Endodermal cell (in vitro differentiated cells): ENCODE measurements around the gene OR52J3. TPM values are rescaled to one million over a fixed set of nuclear protein-coding genes. Genes with fewer than 3 reads are reported as not detected.
"Not testable (repeated sequence)": the region's sequence is repeated elsewhere in the genome, so short reads cannot be mapped to it uniquely, and the experiment has no call there.

ENCODE experiments used
- DNase-seq: peaks from one replicate; pipeline ENCODE4 v3.0.0-alpha.2; 2017
- H3K27ac ChIP-seq: 2 replicates; pipeline ENCODE4 v1.5.1; 2013; ENCODE audit warnings: mild to moderate bottlenecking, low read depth, low read length, moderate library complexity
- H3K27me3 ChIP-seq: 2 replicates; pipeline ENCODE4 v1.6.1; 2013; ENCODE audit warnings: mild to moderate bottlenecking, low read length, moderate library complexity; ENCODE audit not compliant: insufficient read depth, control insufficient read depth, poor library complexity, severe bottlenecking
- H3K36me3 ChIP-seq: 2 replicates; pipeline ENCODE4 v1.7.0; 2013; ENCODE audit warnings: mild to moderate bottlenecking, low read length, moderate library complexity; ENCODE audit not compliant: control insufficient read depth, insufficient read depth
- H3K4me1 ChIP-seq: one replicate; pipeline ENCODE4 v1.7.0; 2013; ENCODE audit warnings: low read length; ENCODE audit not compliant: control insufficient read depth, insufficient read depth
- H3K4me3 ChIP-seq: 2 replicates; pipeline ENCODE4 v1.5.1; 2013; ENCODE audit warnings: mild to moderate bottlenecking, low read length, moderate library complexity
- H3K9ac ChIP-seq: 2 replicates; pipeline ENCODE4 v1.6.1; 2013; ENCODE audit warnings: mild to moderate bottlenecking, low read length, moderate library complexity; ENCODE audit not compliant: poor library complexity, severe bottlenecking; ENCODE audit errors: extremely low read depth
- H3K9me3 ChIP-seq: 2 replicates; pipeline ENCODE4 v1.6.1; 2013; ENCODE audit warnings: mild to moderate bottlenecking, low read length, moderate library complexity; ENCODE audit not compliant: control insufficient read depth
- H3K27ac Mint-ChIP-seq: 2 replicates; pipeline ENCODE4 v1.8.0; 2020; ENCODE audit warnings: mixed read lengths
- H3K27me3 Mint-ChIP-seq: 2 replicates; pipeline ENCODE4 v1.8.0; 2021; ENCODE audit warnings: mild to moderate bottlenecking, mixed read lengths; ENCODE audit not compliant: insufficient read depth
- H3K36me3 Mint-ChIP-seq: 2 replicates; pipeline ENCODE4 v1.8.0; 2020; ENCODE audit warnings: low read depth, mixed read lengths
- H3K4me1 Mint-ChIP-seq: 2 replicates; pipeline ENCODE4 v1.8.0; 2020; ENCODE audit warnings: mixed read lengths
- H3K4me3 Mint-ChIP-seq: 2 replicates; pipeline ENCODE4 v1.8.0; 2020; ENCODE audit warnings: mild to moderate bottlenecking, moderate library complexity, mixed read lengths
- H3K9me3 Mint-ChIP-seq: 2 replicates; pipeline ENCODE4 v1.8.0; 2020; ENCODE audit warnings: mild to moderate bottlenecking, mixed read lengths
- WGBS, 2 experiments: methylation state at CpG; one replicate each; pipeline versions ENCODE4 v1.1.5 to v1.1.7; 2013; ENCODE audit warnings: missing lambda C conversion rate in 2 of 2, mixed read lengths in 1 of 2; ENCODE audit not compliant: insufficient coverage in 1 of 2, insufficient read length in 1 of 2; 5-methylcytosine and 5-hydroxymethylcytosine counted together
- total RNA-seq, 2 donors: library from RNA; stranded (reverse); fragmentation: NEBNext Ultra II Directional in 1 of 2; extraction: Animal tissue kit (Norgen Biotek cat#: 25700) in 1 of 2; gene quantifications; 2 replicates in 1 of 2; 3 replicates in 1 of 2; pipeline ENCODE4 v1.2.1, GENCODE V29; 2021
- TF ChIP-seq, protein P1 (sequence below): fragments of 200-600 bp; sonication (generic); conservative IDR thresholded peaks from 2 replicates; pipeline ENCODE4 v1.5.0; 2021; ENCODE audit warnings: antibody characterized with exemption, mild to moderate bottlenecking

The OR52J3 gene
- total RNA-seq, 2 donors from 2014 or later: not detected

DNA sequence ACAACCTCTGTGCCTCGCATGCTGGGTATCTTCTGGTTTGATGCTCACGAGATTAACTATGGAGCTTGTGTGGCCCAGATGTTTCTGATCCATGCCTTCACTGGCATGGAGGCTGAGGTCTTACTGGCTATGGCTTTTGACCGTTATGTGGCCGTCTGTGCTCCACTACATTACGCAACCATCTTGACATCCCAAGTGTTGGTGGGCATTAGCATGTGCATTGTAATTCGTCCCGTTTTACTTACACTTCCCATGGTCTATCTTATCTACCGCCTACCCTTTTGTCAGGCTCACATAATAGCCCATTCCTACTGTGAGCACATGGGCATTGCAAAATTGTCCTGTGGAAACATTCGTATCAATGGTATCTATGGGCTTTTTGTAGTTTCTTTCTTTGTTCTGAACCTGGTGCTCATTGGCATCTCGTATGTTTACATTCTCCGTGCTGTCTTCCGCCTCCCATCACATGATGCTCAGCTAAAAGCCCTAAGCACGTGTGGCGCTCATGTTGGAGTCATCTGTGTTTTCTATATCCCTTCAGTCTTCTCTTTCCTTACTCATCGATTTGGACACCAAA is 516 bp downstream of the OR52J3 start:
- Mint-ChIP-seq H3K27ac (no peak overlapping the region), H3K27me3 (no peaks in the 10 kb centered on the region), H3K9me3 (no peaks in the 10 kb centered on the region)

DNA sequence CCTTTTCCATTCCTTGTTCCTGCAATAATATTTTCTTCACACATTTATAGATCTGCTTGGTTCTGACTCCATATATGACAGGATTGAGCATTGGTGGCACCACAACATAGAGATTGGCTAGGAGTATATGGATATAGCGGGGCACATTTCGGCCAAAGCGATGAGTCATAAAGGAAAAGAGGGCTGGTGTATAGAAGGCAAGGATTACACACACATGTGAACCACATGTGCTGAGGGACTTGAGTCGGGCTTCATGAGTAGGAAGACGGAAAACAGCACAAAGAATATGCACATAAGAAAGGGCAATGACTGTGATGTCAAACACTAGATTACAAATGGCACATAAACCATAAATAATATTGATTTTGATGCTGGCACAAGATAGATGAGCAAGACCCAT is 12.4 kb downstream of the OR52J3 start:
- not testable (repeated sequence) for H3K9ac ChIP-seq, H3K36me3 Mint-ChIP-seq, H3K4me3 Mint-ChIP-seq, H3K27me3 ChIP-seq, H3K9me3 ChIP-seq, H3K36me3 ChIP-seq, H3K4me1 Mint-ChIP-seq, DNase-seq, H3K9me3 Mint-ChIP-seq, H3K4me1 ChIP-seq, H3K27ac ChIP-seq, H3K27ac Mint-ChIP-seq, H3K4me3 ChIP-seq, H3K27me3 Mint-ChIP-seq
- 95% methylated on average over 5 of the region's 5 CpGs; no CpG with 5 or more reads in 1 of the 2 experiments for WGBS, 2 experiments

More for the DNA sequence above, 516 bp downstream of the OR52J3 start:
- Mint-ChIP-seq H3K36me3 (no peaks in the 10 kb centered on the region), H3K4me1 (no peaks in the 10 kb centered on the region), H3K4me3 (no peak overlapping the region)
- Histone ChIP-seq H3K9me3 (no peaks in the 10 kb centered on the region), H3K27ac (no peak overlapping the region), H3K4me1 (no peaks in the 10 kb centered on the region), H3K36me3 (no peaks in the 10 kb centered on the region), H3K4me3 (no peak overlapping the region), H3K27me3 (no peaks in the 10 kb centered on the region), H3K9ac (no peak overlapping the region)
- peak; percentile 33 for DNase-seq
- WGBS, 2 experiments: 91% methylated on average over 15 of the region's 15 CpGs
- TF ChIP-seq, protein P1, sequence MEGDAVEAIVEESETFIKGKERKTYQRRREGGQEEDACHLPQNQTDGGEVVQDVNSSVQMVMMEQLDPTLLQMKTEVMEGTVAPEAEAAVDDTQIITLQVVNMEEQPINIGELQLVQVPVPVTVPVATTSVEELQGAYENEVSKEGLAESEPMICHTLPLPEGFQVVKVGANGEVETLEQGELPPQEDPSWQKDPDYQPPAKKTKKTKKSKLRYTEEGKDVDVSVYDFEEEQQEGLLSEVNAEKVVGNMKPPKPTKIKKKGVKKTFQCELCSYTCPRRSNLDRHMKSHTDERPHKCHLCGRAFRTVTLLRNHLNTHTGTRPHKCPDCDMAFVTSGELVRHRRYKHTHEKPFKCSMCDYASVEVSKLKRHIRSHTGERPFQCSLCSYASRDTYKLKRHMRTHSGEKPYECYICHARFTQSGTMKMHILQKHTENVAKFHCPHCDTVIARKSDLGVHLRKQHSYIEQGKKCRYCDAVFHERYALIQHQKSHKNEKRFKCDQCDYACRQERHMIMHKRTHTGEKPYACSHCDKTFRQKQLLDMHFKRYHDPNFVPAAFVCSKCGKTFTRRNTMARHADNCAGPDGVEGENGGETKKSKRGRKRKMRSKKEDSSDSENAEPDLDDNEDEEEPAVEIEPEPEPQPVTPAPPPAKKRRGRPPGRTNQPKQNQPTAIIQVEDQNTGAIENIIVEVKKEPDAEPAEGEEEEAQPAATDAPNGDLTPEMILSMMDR: no peak

DNA sequence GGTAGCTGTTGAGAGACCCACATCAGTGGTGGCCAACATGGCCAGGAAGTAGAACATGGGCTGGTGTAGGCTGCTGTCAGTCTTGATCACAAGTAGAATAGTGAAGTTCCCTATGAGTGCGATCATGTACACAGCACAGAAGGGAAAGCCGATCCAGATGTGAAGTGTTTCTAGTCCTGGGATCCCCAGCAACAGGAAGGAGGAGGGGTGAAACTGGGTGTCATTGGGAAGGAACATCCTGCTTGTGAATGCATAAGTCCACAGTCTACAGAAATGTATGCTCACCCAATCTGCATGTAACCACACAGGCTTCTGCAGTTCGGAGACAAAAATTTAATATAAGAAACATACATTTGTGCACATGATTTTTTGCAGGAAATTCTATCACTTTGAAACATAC is 13.1 kb downstream of the OR52J3 start, which contains the start of gene OR52E2:
TSS of gene OR52E2 (minus strand) at position 237 of the 400 bp plus-strand sequence. CDS start at position 237, 0 bp downstream.
- peaks cover 10% of the 10 kb centered on the region for H3K4me1 Mint-ChIP-seq
- no peaks in the 10 kb centered on the region for H3K27me3 Mint-ChIP-seq
- Histone ChIP-seq H3K4me3 (no peak within 1 kb of the TSS), H3K27me3 (no peaks in the 10 kb centered on the region), H3K9ac (no peak within 1 kb of the TSS), H3K36me3 (no peaks in the 10 kb centered on the region), H3K27ac (no peak within 1 kb of the TSS), H3K4me1 (no peaks in the 10 kb centered on the region), H3K9me3 (no peaks in the 10 kb centered on the region)
- no peaks in the 10 kb centered on the region for H3K9me3 Mint-ChIP-seq
- WGBS, 2 experiments: 99% methylated on average over 3 of the region's 3 CpGs; no CpG with 5 or more reads in 1 of the 2 experiments
- no peak for DNase-seq
- no peak within 1 kb of the TSS for H3K27ac Mint-ChIP-seq
- no peak within 1 kb of the TSS for H3K4me3 Mint-ChIP-seq
- no peaks in the 10 kb centered on the region for H3K36me3 Mint-ChIP-seq
- TF ChIP-seq, protein P1: no peak

DNA sequence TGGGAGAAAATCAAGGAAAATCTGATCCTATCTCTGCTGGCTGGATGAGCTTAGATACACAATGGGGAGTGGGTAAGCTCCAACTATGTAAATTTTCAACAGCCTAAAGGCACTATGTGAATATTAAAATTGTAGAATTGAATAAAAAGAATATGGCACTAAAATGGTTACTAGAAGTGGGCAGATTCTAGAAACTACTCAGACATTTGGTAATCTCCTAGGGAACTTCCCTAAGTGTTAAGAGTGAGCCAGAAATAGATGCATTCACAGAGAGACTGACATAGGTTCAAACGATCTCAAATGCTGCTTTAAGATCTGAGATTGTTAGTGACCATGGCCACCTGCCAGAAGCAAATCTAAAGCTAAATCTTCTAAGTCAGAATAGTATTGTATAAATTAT is 18.7 kb downstream of the OR52J3 start:
- Mint-ChIP-seq H3K36me3 (no peaks in the 10 kb centered on the region), H3K27me3 (no peaks in the 10 kb centered on the region), H3K9me3 (no peaks in the 10 kb centered on the region), H3K4me1 (peaks cover 17% of the 10 kb centered on the region), H3K27ac (no peak overlapping the region), H3K4me3 (no peak overlapping the region)
- H3K27me3 ChIP-seq: no peaks in the 10 kb centered on the region
- 80 to 83% methylated on average over 1 of the region's 1 CpG for WGBS, 2 experiments
- TF ChIP-seq, protein P1: no peak
- H3K4me3 ChIP-seq: no peak overlapping the region
- no peaks in the 10 kb centered on the region for H3K9me3 ChIP-seq
- H3K9ac ChIP-seq: no peak overlapping the region
- H3K27ac ChIP-seq: no peak overlapping the region
- H3K36me3 ChIP-seq: no peaks in the 10 kb centered on the region
- DNase-seq: no peak
- no peaks in the 10 kb centered on the region for H3K4me1 ChIP-seq
